Stimulated activated CD4-positive, alpha-beta T cell treated with anti-CD3 and anti-CD28 coated beads, Interleukin-12 subunit alpha, Interleukin-12 subunit beta, amount 100 ng/mL, for 24 hours (primary cell): ENCODE measurements around the gene MAP3K5.
A peak's percentile ranks its signal among the peaks of the same experiment; 100 is the strongest.
"Not testable (repeated sequence)": the region's sequence is repeated elsewhere in the genome, so short reads cannot be mapped to it uniquely, and the experiment has no call there.

ENCODE experiments used
- DNase-seq, 2 experiments: peaks; one replicate each; pipeline ENCODE4 v3.0.0-alpha.2; 2020; ENCODE audit warnings: low read depth in 2 of 2

Gene MAP3K5

GRCh38 chr6:136792410-136793262 lies at the start of gene MAP3K5:
Gene MAP3K5, minus strand, starts transcription at chr6:136792477. Its CDS starts 320 bp downstream, at chr6:136792157.
- DNase-seq = peak; percentile 83 to 94

GRCh38 chr6:136840276-136841001 lies 48.2 kb upstream of the MAP3K5 start:
- no peak for DNase-seq

GRCh38 chr6:136831873-136832562 lies 39.7 kb upstream of the MAP3K5 start:
- no peak for DNase-seq

- DNase-seq = no peak
Observed at GRCh38 chr6:136826216-136826615, 33.9 kb upstream of the MAP3K5 start.

GRCh38 chr6:136823128-136823660 lies 30.9 kb upstream of the MAP3K5 start:
- DNase-seq = no peak

GRCh38 chr6:136822376-136823127 lies 30.3 kb upstream of the MAP3K5 start, which contains the start of gene PEX7:
Gene PEX7, plus strand, starts transcription at chr6:136822592. Its CDS starts 74 bp downstream, at chr6:136822666.
- DNase-seq = peak; percentile 74 to 83

- DNase-seq = peak; percentile 16 to 17
Observed at GRCh38 chr6:136822046-136822375, 29.7 kb upstream of the MAP3K5 start.

GRCh38 chr6:136820561-136820960 lies 28.3 kb upstream of the MAP3K5 start:
- no peak for DNase-seq

GRCh38 chr6:136816656-136817055 lies 24.4 kb upstream of the MAP3K5 start:
- DNase-seq = no peak

GRCh38 chr6:136815608-136816007 lies 23.3 kb upstream of the MAP3K5 start:
- not testable (repeated sequence) for DNase-seq

- no peak for DNase-seq
Observed at GRCh38 chr6:136812174-136812573, 19.9 kb upstream of the MAP3K5 start.

- DNase-seq = no peak
Observed at GRCh38 chr6:136811272-136811671, 19.0 kb upstream of the MAP3K5 start.

GRCh38 chr6:136809091-136809860 lies 17.0 kb upstream of the MAP3K5 start:
- DNase-seq = no peak

- no peak for DNase-seq
Observed at GRCh38 chr6:136803608-136804007, 11.3 kb upstream of the MAP3K5 start.

GRCh38 chr6:136801581-136801980 lies 9.3 kb upstream of the MAP3K5 start:
- DNase-seq = no peak

GRCh38 chr6:136798044-136798443 lies 5.8 kb upstream of the MAP3K5 start:
- DNase-seq = no peak

- DNase-seq = no peak
Observed at GRCh38 chr6:136795996-136796395, 3.7 kb upstream of the MAP3K5 start.

- no peak for DNase-seq
Observed at GRCh38 chr6:136795386-136795785, 3.1 kb upstream of the MAP3K5 start.

- no peak for DNase-seq
Observed at GRCh38 chr6:136793363-136793762, 1.1 kb upstream of the MAP3K5 start.

GRCh38 chr6:136792095-136792409 lies 225 bp downstream of the MAP3K5 start:
- no peak for DNase-seq
